Spleen (tissue), 7 donors: ENCODE measurements around the gene POU2F3.

Experiments
- CTCF ChIP-seq, 11 experiments: fragments of 200-600 bp in 7 of 11; fragments of 450-650 bp in 4 of 11; sonication (generic) in 4 of 11; IDR thresholded peaks in 8 of 11; conservative IDR thresholded peaks in 3 of 11; 1 replicate in 7 of 11; 2 replicates in 4 of 11; pipeline versions ENCODE4 v1.4.0 to v1.8.0; 2016 to 2021; ENCODE audit warnings: antibody characterized with exemption in 11 of 11, inconsistent platforms in 4 of 11, mild to moderate bottlenecking in 1 of 11
- POLR2A ChIP-seq, 3 donors: fragments of 450-650 bp; IDR thresholded peaks; one replicate each; pipeline ENCODE4 v1.5.1; 2017; ENCODE audit warnings: antibody characterized with exemption in 3 of 3, mild to moderate bottlenecking in 1 of 3
- POLR2AphosphoS5 ChIP-seq, 3 donors: sonication (generic); formaldehyde crosslinking; IDR thresholded peaks; one replicate each; pipeline ENCODE4 v1.5.1; 2017; ENCODE audit warnings: antibody characterized with exemption in 3 of 3
- donor health status: DM: no; HTN: no; CAD: no; lungs with moderate emphysema.
- donor health status: DM: no; HTN: no; CAD: no.
- donor health status: DM: no; HTN: no; CAD: no.

- TF ChIP-seq CTCF (IDR thresholded peaks at IDR 0.05 in 8 of 11, conservative IDR thresholded peaks at IDR 0.05 in 3 of 11) = no peak
- TF ChIP-seq POLR2A (IDR thresholded peaks at IDR 0.05) = no peak
- TF ChIP-seq POLR2AphosphoS5 (IDR thresholded peaks at IDR 0.05) = no peak
Observed at GRCh38 chr11:120295099-120295498, 55.2 kb downstream of the POU2F3 start.
